GM21526 (cell line): ENCODE measurements around the gene ZNF526.

Source experiments
- ATAC-seq: cut with Tn5 transposase; IDR thresholded peaks from one replicate; pipeline ENCODE4 v1.9.1; 2021; ENCODE audit warnings: moderate library complexity; ENCODE audit not compliant: unreplicated experiment, low FRiP score

ZNF526 gene

DNA sequence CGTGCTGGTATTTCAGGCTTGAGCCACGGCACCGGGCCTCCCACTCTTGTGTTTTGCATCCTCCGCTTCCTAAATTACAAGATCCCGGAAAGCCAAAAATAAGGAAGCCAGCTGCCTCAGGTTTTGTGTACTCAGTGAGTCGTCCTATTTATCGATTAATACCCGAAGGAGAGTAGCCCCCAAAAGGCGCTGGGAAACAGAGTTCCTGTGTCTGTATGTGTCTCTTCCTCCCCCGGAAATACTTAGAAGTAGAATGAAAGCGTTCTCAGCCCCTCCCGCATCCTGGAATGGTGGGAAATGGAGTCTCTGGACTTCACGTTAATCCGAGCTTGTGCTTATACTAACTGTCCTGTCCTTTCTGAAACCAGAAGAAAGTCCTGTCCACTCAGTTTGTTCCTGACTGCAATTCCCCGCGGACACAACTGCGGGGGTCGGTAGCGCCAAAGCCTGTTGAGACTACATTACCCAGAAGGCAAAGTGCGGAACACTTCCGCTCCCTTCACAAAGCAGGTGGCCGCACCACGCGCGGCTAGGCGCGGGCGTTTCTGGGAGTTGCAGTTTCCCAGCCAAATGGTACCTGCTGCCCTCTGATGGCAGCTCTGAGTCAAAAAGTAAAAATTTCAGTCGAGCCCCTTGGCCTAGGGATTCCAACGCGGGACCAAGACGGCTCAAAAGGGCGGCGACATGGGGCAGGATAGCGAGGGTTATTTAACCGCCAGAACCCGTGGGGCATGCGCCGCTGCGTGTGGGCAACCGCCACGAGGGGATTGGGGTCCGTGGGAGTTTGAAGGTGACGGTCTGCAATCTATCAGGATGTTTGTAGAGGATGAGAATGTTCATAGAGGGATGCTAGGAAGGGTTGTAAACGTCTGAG, 24.5 kb downstream of the ZNF526 start:
- no peak for ATAC-seq

DNA sequence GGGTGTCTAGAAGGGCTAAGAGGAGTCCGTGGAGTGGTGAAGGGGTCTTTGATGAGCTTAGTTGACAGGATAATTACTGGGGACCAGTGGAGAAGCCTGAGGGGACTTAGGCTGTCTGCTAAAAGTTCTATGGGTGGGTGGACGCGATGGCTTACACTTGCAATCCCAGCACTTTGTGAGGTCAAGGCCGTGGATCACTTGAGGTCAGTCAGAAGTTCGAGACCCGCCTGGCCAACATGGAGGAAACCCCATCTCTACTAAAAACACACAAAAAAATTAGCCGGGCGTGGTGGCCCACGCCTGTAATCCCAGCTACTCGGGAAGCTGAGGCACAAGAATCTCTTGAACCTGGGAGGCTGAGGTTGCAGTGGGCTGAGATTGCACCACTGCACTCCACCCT, 25.1 kb downstream of the ZNF526 start:
- no peak for ATAC-seq

DNA sequence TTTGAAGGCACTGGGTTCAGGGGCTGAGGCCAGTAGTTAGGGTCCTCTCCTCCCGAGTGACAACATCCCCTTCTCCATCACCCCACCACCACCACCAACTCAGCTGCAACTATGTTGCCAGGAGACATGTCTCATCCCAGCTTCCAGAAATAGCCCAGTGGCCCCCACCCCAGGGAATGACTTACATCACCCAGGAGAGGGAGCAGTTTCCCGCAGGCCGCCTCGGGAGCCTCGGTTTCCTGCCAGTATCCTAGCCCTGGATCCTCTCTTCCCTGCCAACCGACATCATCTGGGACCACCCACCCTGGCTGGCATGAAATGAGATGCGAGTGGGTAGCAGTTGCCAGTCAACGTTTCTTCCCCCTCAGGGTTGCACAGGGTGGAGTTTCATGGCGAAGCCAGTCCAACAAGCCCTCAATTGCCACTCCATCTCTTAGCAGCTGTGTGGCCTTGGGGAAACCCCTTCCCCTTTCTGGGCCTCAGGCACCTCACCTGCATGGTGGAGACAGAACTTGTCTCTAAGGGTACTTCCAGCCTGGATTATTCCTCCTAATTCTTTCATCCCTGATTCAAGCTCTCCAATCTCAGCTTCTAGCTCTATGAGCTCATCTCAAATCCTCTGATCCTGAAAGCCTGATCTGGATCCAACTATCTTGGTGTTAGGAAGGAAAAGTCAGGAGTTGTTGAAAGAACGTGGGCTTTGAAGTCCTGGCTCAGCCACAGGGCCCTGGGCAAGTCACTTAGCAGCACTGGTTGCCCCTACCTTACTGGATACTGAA, 26.2 kb downstream of the ZNF526 start:
- ATAC-seq: no peak

DNA sequence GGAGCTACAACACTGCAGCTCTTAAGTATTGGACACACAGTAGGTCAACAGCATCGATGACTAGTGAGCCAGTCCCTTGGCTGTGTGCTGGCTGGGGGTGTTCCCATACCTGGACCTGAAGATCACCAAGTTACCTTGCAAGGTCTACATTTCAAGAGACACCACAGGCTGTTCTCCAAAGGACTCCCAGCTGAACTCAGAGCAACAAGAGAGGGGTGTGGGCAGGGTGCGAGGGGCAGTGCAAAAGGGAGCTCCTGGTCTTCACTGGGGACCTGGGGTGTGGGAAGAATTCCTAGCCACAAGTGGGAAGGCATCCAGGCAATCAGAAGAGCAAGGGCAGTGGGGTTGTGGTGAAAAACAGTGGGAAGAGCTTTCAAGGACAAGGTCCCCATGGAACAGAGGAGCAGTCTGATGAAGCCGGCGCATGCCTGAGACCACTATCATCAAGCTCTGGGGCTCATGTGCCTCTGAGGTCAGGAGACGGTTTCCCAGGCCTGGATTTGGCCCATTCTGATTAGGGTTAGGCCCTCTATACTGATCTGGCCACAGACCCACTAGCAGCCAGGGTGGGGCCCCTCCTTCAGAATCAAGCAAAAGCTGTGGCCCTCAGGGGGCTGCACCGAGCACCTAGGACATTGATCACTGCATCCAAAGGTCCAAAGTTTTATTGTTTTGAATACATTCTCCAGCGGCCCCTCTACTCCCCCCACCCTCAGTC, 27.0 kb downstream of the ZNF526 start:
- ATAC-seq: no peak

DNA sequence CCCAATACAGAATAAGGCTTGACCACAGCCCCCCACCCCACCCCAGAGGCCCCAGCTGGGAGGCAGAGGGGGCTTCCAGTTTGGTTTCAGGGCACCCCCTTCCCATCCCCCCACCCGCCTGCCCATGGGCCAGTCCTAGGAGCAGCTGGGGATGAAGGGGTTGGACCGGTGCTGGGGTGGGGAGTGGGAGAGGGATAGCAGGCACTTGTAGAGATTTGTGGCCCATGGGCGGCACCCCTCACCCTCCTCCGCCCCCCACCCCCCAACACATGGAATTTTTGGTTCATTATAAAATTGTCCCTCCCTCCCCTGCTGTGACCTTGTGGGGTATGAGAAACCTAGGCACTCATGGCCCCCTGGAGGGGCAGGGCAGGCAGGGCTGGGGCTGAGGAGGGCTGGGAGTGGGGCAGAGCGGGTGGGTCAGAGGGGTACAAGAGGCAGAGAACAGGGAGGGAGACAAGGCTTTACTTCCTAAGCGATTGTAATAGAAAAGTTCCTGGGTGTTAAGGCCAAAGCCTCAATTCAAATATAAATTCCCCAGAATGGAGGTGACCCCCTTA, 27.6 kb downstream of the ZNF526 start:
- ATAC-seq: no peak

DNA sequence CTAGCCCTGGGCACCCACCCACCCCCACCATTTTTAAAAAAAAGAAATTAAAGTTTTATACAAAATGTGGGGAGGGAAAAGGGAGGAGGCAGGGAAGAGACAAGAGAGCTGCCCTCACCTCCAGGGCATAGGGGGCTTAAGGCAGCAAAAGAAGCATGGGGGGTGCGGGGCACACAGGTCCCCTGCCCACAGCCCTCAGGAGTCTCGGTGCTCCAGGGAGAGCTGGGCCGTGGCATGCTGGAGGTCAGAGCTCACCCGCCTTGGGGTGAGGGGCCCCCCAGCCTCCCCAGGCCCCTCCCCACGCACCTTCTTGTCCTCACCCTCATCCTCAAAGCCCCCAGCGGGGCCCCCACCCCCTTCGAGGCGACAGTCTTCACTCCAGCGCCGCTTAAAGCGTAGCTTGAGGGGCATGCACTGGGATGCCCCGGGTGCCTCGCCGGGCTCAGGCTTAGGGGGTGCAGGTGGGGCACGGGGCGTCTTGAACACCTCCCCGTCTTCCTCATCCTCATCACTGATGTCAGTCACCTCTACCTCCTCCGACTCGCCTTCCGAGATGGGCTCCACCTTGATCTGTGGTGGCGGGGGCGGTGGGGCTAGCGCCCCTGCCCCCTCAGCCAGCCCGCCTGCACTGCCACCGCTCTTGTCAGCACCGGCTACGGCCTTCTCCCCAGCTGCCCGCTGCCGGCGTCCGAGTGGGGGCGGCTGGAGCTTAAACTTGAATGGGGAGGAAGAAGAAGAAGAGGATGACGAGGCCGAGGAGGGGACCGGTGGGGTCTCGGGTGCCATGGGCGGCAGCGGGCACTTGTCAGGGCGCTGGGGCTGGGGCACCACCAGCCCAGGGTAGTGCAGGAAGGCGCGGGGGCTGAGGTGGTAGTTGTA, 28.4 kb downstream of the ZNF526 start:
- no peak for ATAC-seq

DNA sequence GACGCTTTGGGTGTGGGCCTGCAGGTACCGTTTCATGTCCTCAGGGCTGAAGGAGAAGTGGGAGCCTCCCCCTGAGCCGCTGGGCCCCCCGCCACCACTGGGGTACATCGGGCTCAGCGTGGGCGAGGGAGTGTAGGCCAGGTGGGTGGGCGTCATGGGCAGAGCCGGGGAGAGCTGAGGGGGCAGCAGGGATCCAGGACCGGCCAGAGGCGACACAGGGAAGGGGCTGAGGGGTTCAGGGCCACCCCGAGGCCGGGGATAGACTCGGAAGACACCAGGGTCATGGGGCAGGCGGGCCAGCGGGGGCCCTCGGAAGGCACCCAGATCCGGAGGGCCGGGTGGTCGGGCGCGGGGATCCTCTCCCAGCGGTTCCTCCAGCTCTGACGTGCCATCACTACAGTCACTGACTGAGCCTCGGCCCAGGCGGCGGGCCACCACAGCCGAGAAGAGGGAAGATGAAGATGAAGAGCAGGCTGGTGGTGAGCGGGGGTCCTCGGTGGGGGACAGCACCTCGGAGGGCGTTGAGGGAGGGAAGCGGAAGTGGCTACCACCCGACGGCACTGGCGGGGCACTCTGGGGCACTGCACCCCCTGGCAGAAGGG, 29.1 kb downstream of the ZNF526 start:
- no peak for ATAC-seq

DNA sequence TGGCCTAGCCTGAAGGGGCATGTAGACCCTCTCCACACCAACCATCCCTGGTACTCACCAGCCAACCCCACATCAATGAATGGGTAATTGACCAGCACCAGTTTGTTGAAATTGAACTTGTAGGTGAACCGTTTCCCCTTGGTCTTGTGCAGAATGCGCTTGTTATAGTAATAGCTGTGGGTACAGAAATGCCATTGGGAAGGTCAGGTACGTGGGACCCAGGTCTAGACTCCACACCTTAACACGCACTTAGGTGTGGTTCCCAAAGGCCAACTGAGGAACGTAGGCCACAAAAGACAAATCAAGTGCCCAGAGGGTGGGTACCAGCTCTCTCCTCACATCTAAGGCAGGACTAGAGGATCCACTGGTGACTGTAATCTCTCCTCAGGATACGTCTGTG, 29.7 kb downstream of the ZNF526 start:
- ATAC-seq: no peak

DNA sequence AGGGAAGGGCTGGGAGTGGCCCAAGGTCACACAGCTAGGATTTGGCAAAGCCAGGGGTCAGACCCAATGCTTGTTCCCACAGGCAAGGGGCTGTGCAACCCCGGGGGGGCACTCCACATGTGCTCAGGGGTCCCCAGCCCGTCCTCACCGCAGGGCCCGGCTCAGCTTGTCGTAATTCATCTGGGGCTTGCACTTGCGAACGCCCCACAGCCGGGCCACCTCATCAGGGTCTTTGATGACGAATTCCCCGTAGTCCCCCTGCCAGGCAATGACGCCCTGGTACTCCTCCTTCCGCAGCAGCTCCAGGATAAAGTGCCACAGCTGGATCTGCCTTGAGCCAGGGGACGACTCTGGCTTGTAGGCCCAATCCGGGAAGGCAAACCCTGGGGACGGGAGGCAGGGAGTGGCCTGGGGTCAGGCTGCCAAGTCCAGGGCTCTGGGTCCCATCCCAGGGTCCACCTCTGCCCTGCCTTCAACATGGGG, 30.1 kb downstream of the ZNF526 start:
- ATAC-seq: no peak

DNA sequence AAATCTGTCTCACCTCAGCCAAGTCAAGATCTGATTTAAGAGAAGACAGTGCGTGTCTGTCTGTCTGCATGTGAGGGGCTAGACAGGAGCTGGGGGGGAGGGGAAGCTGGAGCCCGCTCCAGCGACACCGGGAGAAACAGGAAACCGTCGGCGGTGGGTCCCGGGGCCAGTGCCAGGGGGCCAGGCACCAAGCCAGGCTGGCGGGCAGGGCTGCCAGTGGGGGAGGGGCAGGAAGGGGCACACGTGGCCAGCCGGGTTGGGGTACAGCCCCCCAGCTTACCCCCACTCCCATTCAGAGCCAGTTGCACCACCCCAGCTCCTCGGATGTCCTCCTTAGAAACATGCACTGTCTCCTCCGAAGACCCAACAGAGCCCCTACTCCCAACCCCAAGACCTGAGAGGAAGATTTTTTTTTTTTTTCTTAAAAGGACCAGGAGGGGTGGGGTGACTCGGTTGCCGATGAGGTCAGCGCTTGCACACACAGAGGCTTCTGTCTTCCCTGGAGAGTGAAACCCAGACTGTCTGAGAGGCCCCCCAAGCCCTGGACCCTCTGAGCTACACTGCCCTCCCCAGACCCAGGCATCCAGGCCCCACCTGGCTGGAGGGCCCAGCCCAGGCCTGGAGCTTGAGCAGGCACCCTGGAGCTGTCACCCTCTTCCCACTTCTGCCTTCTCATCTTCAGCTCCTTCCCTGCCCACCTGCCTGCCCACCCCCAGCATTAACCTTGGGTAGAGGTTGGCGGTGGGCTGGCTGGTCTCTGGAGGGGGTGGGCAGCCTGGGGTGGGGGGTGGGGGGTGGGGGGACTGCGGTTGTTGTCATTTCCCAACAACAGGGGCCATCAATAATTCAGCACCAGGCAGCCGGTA, 30.8 kb downstream of the ZNF526 start:
- ATAC-seq: no peak

DNA sequence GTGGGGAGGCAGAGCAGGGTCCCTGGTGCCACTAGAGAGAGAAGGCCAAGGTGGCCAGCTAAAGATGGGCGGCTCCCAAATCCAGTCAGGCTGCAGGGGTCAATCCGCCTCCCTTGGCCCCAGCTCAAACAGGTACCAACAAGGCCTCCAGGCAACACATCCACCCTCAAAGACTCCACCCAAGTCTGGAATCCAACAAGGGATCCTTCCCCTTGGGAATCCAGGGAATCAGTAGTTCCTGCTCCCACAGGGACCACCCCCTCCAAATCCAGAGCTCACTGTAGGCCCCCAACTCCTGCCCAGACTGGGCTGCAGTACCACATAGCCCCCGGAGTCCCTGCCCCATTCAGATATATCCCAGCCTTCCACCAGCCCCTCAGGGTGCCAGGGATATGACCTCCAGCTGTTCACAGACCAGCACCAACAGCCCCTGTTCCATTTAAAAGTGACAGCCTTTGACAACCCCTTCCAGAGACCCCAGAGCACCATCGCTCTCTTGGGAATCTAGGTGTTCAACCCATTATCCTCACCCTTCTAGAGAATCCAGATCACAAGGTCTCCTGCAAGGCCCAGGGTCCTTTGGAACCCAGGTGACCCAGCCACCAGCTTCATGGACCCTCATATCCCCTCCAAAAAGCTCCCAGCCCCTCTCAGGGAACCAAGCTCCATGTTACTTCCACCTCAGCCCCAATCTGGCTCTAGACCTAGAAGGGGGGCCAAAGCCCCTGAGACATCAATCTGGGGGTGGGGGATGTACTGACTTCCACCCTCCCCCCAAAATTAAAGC, 31.7 kb downstream of the ZNF526 start:
- ATAC-seq: no peak

DNA sequence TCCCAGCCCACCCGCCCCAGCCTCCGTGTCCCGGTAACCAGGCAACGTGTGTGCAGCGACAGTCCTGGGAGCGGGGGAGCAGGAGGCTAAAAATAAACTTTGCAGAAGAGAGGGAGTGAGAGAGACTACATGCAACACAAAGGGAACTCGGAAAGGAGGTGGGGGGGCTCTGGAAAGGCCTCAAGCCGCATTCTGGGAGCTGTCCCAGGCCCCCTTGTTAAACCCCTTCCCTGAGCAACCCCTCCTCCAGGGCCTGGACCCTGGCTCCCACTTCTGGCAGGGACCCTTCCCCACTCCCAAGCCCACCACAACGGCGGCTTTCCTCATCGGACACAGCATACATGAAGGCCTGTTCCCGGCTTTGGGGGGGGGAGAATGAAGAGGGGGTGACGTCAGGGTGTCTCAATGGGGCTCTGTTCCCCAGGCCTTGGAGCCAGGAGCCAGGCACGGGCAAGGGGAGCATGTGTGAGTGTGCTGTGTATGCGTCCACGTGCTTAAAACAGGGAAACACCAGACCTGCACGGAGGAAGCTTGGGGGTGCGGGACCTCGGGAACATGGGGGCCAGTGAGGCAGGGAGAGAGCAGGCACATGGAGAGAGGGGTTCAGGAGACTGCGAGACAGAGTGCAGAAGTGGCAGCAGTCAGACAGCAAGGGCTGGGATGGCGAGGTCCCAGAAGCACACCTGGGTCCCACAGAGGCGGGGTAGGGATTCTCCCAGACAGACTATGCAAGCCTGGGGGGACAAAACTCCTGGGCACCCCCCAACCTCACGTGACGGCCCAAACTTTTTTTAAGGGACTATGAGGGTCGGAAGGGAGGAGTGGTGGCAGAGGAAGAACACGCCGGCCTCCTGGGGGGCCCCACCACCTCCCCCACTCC, 32.5 kb downstream of the ZNF526 start:
- no peak for ATAC-seq

DNA sequence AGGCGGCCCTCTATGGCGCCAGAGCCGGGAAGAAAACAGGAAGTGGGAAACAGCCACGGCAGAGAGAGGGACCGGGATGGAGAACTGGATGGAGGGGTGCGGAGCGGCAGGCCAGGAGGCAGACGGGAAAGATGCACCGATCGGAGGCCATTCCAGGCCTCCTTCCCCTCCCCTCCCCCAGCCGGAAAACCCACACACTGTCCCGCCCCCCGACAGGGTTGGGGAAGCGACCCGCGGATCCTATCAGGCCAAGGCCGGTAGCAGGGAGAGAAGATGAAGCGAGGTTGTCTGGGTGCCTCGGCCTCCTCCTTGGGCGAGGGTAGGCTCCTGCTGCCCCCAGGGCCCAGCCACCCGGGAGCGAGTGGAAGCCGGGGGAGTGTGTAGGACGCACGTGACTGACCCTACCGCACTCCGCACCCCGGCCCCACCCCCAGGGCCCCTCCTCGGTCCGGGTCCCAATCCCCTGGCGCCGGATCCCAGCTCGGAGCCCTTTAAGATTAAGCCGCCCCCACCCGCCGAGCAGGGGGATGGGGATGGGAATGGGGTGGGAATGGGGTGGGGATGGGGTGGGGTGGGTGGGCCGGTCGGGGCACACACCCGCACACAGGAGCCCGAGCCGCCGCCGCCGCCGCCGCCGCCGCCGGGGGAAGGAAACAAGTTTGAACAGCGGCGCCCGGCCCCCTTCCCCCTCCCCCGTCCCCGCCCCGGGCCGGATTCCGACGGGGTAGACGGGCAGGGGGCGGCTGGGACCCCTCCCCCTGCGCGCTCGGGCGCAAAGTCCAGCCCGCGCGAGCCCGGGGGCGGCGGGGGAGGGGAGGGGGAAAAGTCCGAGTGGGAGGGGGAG, 33.4 kb downstream of the ZNF526 start:
- ATAC-seq: no peak

DNA sequence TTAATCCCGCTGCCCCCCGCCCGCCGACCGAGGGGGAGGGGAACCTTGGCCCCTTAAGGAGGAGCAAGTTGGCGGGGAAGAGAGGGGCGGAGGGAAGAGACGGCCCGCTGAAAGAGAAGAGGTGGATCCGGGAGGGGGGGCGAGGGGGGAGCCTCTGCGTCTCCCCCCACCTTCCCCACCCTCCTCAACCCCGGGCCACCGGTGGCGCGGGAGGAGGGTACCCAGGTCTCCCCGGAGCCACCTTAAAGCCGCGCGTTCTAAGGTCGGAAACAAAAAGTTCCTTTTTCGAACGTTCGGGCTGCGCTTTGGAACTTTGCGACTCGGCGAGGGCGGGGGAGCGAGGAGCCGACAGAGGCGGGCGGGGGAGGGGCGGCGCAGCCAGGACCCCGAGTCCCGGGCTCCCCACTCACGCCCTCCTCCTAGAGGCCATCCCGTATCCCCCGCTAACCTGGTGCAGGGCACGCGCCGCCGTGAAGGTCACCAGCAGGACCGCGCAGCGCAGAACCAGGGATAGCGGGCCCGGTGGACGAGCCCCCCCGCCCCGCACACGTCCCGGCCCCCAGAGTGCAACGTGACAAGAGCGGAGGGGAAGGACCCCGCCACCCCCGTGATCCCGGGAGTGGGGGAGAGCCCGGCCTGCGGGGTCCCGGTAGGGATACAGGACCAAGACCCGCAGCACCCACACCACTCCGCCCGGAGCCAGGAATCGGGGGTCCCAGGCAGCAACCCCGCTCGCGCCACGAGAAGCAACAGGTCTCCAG, 34.2 kb downstream of the ZNF526 start:
- no peak for ATAC-seq
